NCI-H146 treated with DMSO at 0.1 percent for 48 hours (cell line): ENCODE results near the gene FN3KRP.
"Not testable (repeated sequence)": the region's sequence is repeated elsewhere in the genome, so short reads cannot be mapped to it uniquely, and the experiment has no call there.

Experiments used
- DNase-seq: peaks from one replicate; lab custom pipeline; 2025; ENCODE audit not compliant: unreplicated experiment; lab: John Stamatoyannopoulos, UW

The FN3KRP gene

DNA sequence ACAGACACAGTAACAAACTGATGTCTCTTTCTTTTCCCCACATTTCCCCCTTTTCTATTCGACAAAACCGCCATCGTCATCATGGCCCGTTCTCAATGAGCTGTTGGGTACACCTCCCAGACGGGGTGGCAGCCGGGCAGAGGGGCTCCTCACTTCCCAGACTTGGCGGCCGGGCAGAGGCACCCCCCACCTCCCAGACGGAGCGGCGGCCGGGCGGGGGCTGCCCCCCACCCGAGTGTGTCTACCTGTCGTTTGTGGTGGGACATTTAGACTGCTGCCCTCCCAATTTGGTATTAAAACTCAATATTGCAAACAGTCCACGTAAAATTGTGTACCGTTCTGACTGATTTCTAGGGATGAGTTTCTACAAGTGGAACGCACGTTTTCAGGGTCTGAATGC is 58.0 kb downstream of the FN3KRP start:
- DNase-seq: not testable (repeated sequence)

- DNase-seq: no peak
Measured at GRCh38 chr17:82775001-82775823, 58.7 kb downstream of the FN3KRP start.

DNA sequence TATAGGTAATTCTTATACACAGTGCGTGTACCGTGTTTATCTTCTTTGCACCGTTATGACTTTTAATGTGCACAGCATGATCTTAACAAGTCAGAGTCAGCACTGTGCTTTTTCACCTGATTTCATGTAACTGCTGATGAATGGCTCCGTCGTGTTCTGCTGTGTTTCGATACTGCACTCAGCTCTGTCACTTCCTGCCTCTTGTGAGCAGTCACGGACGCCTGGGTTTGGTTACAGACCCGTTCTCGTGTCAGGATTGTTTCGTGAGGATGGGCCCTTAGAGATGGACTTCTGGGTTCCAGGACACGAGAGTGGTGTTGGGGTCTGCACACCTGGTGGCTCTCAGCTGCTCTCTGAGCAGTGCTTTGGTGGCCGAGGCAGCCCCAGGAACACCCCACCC is 59.9 kb downstream of the FN3KRP start:
- DNase-seq: no peak
